GM12864 (cell line): ENCODE results near the gene CSF2RB.
A peak's percentile ranks its signal among the peaks of the same experiment; 100 is the strongest.

Experiments
- DNase-seq: peaks from one replicate; pipeline ENCODE4 v3.0.0-alpha.2; 2011; ENCODE audit warnings: low read depth
- H3K4me3 ChIP-seq: 2 replicates; pipeline ENCODE4 v1.5.1; 2011; ENCODE audit warnings: mild to moderate bottlenecking, low read depth, low read length, control low read depth
- CTCF ChIP-seq: IDR thresholded peaks from 2 replicates; pipeline ENCODE4 v1.5.1; 2011; ENCODE audit warnings: low read depth, mild to moderate bottlenecking, moderate library complexity, low read length, control low read depth, inconsistent platforms; ENCODE audit errors: missing control alignments

The CSF2RB gene

GRCh38 chr22:36870250-36870649 lies 43.2 kb upstream of the CSF2RB start:
- no peak for DNase-seq
- no peak overlapping the region for H3K4me3 ChIP-seq
- no peak for TF ChIP-seq CTCF

GRCh38 chr22:36871669-36872081 lies 41.8 kb upstream of the CSF2RB start:
- DNase-seq = no peak
- TF ChIP-seq CTCF = no peak
- H3K4me3 ChIP-seq = no peak overlapping the region

- H3K4me3 ChIP-seq = no peak overlapping the region
- TF ChIP-seq CTCF = no peak
- no peak for DNase-seq
Observed at GRCh38 chr22:36872084-36872483, 41.3 kb upstream of the CSF2RB start.

GRCh38 chr22:36872866-36873498 lies 40.4 kb upstream of the CSF2RB start:
- TF ChIP-seq CTCF = no peak
- DNase-seq = no peak
- H3K4me3 ChIP-seq = no peak overlapping the region

GRCh38 chr22:36873614-36874308 lies 39.7 kb upstream of the CSF2RB start:
- peak; percentile 69 for TF ChIP-seq CTCF
- H3K4me3 ChIP-seq = no peak overlapping the region
- DNase-seq = peak; percentile 60

- DNase-seq = no peak
- TF ChIP-seq CTCF = no peak
- no peak overlapping the region for H3K4me3 ChIP-seq
Observed at GRCh38 chr22:36874309-36874696, 39.1 kb upstream of the CSF2RB start.

GRCh38 chr22:36874736-36875135 lies 38.7 kb upstream of the CSF2RB start:
- no peak for TF ChIP-seq CTCF
- DNase-seq = no peak
- H3K4me3 ChIP-seq = no peak overlapping the region
